Measurements from ENCODE around the gene ZMIZ1.

ZMIZ1 gene

GRCh38 chr10:79226391-79227245 lies 157.9 kb downstream of the ZMIZ1 start:
- Histone ChIP-seq H3K4me1 (ENCODE audit: control insufficient read depth in 1 of 2, insufficient read depth in 2 of 2, low read length in 2 of 2) (peaks cover 7 to 17% of the 10 kb centered on the region in 2 donors), H3K4me3 (ENCODE audit: low read depth in 1 of 2, low read length in 2 of 2) (no peak overlapping the region), H3K9me3 (ENCODE audit: control insufficient read depth in 1 of 2, low read length in 2 of 2) (no peaks in the 10 kb centered on the region), H3K9ac (ENCODE audit: low read depth in 1 of 2, low read length in 2 of 2) (no peak overlapping the region), H3K27me3 (ENCODE audit: control insufficient read depth in 1 of 2, insufficient read depth in 2 of 2, low read length in 2 of 2) (no peaks in the 10 kb centered on the region), H3K27ac (ENCODE audit: low read depth, low read length) (no peak overlapping the region), H3K36me3 (ENCODE audit: control insufficient read depth in 1 of 2, insufficient read depth in 2 of 2, low read length in 2 of 2) (peaks cover 20 to 44% of the 10 kb centered on the region in 2 donors)

GRCh38 chr10:79229071-79229541 lies 160.3 kb downstream of the ZMIZ1 start:
- no peak overlapping the region for H3K9ac ChIP-seq (ENCODE audit: low read depth in 1 of 2, low read length in 2 of 2)
- H3K36me3 ChIP-seq (ENCODE audit: control insufficient read depth in 1 of 2, insufficient read depth in 2 of 2, low read length in 2 of 2) = peaks cover 14 to 53% of the 10 kb centered on the region in 2 donors

GRCh38 chr10:79229830-79230327 lies 161.1 kb downstream of the ZMIZ1 start:
- no peaks in the 10 kb centered on the region for H3K9me3 ChIP-seq (ENCODE audit: control insufficient read depth in 1 of 2, low read length in 2 of 2)
- H3K36me3 ChIP-seq (ENCODE audit: control insufficient read depth in 1 of 2, insufficient read depth in 2 of 2, low read length in 2 of 2) = peaks cover 12 to 52% of the 10 kb centered on the region in 2 donors
- peaks cover 0 to 3% of the 10 kb centered on the region in 2 donors for H3K4me1 ChIP-seq (ENCODE audit: control insufficient read depth in 1 of 2, insufficient read depth in 2 of 2, low read length in 2 of 2)
- H3K9ac ChIP-seq (ENCODE audit: low read depth in 1 of 2, low read length in 2 of 2) = no peak overlapping the region
- H3K4me3 ChIP-seq (ENCODE audit: low read depth in 1 of 2, low read length in 2 of 2) = no peak overlapping the region
- H3K27ac ChIP-seq (ENCODE audit: low read depth, low read length) = no peak overlapping the region
- H3K27me3 ChIP-seq (ENCODE audit: control insufficient read depth in 1 of 2, insufficient read depth in 2 of 2, low read length in 2 of 2) = no peaks in the 10 kb centered on the region

More at GRCh38 chr10:79229071-79229541, 160.3 kb downstream of the ZMIZ1 start:
- no peaks in the 10 kb centered on the region for H3K27me3 ChIP-seq (ENCODE audit: control insufficient read depth in 1 of 2, insufficient read depth in 2 of 2, low read length in 2 of 2)
- H3K4me3 ChIP-seq (ENCODE audit: low read depth in 1 of 2, low read length in 2 of 2) = no peak overlapping the region
- H3K27ac ChIP-seq (ENCODE audit: low read depth, low read length) = no peak overlapping the region
- H3K4me1 ChIP-seq (ENCODE audit: control insufficient read depth in 1 of 2, insufficient read depth in 2 of 2, low read length in 2 of 2) = peaks cover 0 to 3% of the 10 kb centered on the region in 2 donors
- no peaks in the 10 kb centered on the region for H3K9me3 ChIP-seq (ENCODE audit: control insufficient read depth in 1 of 2, low read length in 2 of 2)

GRCh38 chr10:79230328-79230830 lies 161.6 kb downstream of the ZMIZ1 start:
- no peaks in the 10 kb centered on the region for H3K27me3 ChIP-seq (ENCODE audit: control insufficient read depth in 1 of 2, insufficient read depth in 2 of 2, low read length in 2 of 2)
- H3K9me3 ChIP-seq (ENCODE audit: control insufficient read depth in 1 of 2, low read length in 2 of 2) = no peaks in the 10 kb centered on the region
- H3K4me3 ChIP-seq (ENCODE audit: low read depth in 1 of 2, low read length in 2 of 2) = no peak overlapping the region
- peaks cover 14 to 54% of the 10 kb centered on the region in 2 donors for H3K36me3 ChIP-seq (ENCODE audit: control insufficient read depth in 1 of 2, insufficient read depth in 2 of 2, low read length in 2 of 2)
- H3K4me1 ChIP-seq (ENCODE audit: control insufficient read depth in 1 of 2, insufficient read depth in 2 of 2, low read length in 2 of 2) = peaks cover 0 to 3% of the 10 kb centered on the region in 2 donors
- no peak overlapping the region for H3K27ac ChIP-seq (ENCODE audit: low read depth, low read length)
- no peak overlapping the region for H3K9ac ChIP-seq (ENCODE audit: low read depth in 1 of 2, low read length in 2 of 2)

GRCh38 chr10:79230850-79231249 lies 162.1 kb downstream of the ZMIZ1 start:
- Histone ChIP-seq H3K27me3 (ENCODE audit: control insufficient read depth in 1 of 2, insufficient read depth in 2 of 2, low read length in 2 of 2) (no peaks in the 10 kb centered on the region), H3K9me3 (ENCODE audit: control insufficient read depth in 1 of 2, low read length in 2 of 2) (no peaks in the 10 kb centered on the region), H3K4me1 (ENCODE audit: control insufficient read depth in 1 of 2, insufficient read depth in 2 of 2, low read length in 2 of 2) (peaks cover 0 to 3% of the 10 kb centered on the region in 2 donors), H3K27ac (ENCODE audit: low read depth, low read length) (no peak overlapping the region), H3K36me3 (ENCODE audit: control insufficient read depth in 1 of 2, insufficient read depth in 2 of 2, low read length in 2 of 2) (peaks cover 14 to 57% of the 10 kb centered on the region in 2 donors), H3K4me3 (ENCODE audit: low read depth in 1 of 2, low read length in 2 of 2) (no peak overlapping the region), H3K9ac (ENCODE audit: low read depth in 1 of 2, low read length in 2 of 2) (no peak overlapping the region)

- Histone ChIP-seq H3K27ac (ENCODE audit: low read depth, low read length) (no peak overlapping the region), H3K36me3 (ENCODE audit: control insufficient read depth in 1 of 2, insufficient read depth in 2 of 2, low read length in 2 of 2) (peaks cover 12 to 56% of the 10 kb centered on the region in 2 donors), H3K4me3 (ENCODE audit: low read depth in 1 of 2, low read length in 2 of 2) (no peak overlapping the region), H3K4me1 (ENCODE audit: control insufficient read depth in 1 of 2, insufficient read depth in 2 of 2, low read length in 2 of 2) (peaks cover 0 to 3% of the 10 kb centered on the region in 2 donors), H3K9ac (ENCODE audit: low read depth in 1 of 2, low read length in 2 of 2) (no peak overlapping the region), H3K27me3 (ENCODE audit: control insufficient read depth in 1 of 2, insufficient read depth in 2 of 2, low read length in 2 of 2) (no peaks in the 10 kb centered on the region), H3K9me3 (ENCODE audit: control insufficient read depth in 1 of 2, low read length in 2 of 2) (no peaks in the 10 kb centered on the region)
Measured at GRCh38 chr10:79231908-79232307, 163.1 kb downstream of the ZMIZ1 start.

- Histone ChIP-seq H3K4me1 (ENCODE audit: control insufficient read depth in 1 of 2, insufficient read depth in 2 of 2, low read length in 2 of 2) (peaks cover 0 to 3% of the 10 kb centered on the region in 2 donors), H3K36me3 (ENCODE audit: control insufficient read depth in 1 of 2, insufficient read depth in 2 of 2, low read length in 2 of 2) (peaks cover 8 to 52% of the 10 kb centered on the region in 2 donors), H3K27ac (ENCODE audit: low read depth, low read length) (no peak overlapping the region), H3K9me3 (ENCODE audit: control insufficient read depth in 1 of 2, low read length in 2 of 2) (no peaks in the 10 kb centered on the region), H3K4me3 (ENCODE audit: low read depth in 1 of 2, low read length in 2 of 2) (no peak overlapping the region), H3K9ac (ENCODE audit: low read depth in 1 of 2, low read length in 2 of 2) (no peak overlapping the region), H3K27me3 (ENCODE audit: control insufficient read depth in 1 of 2, insufficient read depth in 2 of 2, low read length in 2 of 2) (no peaks in the 10 kb centered on the region)
Measured at GRCh38 chr10:79232864-79233263, 164.1 kb downstream of the ZMIZ1 start.

GRCh38 chr10:79234391-79235315 lies 165.9 kb downstream of the ZMIZ1 start:
- Histone ChIP-seq H3K36me3 (ENCODE audit: control insufficient read depth in 1 of 2, insufficient read depth in 2 of 2, low read length in 2 of 2) (peaks cover 8 to 39% of the 10 kb centered on the region in 2 donors), H3K27ac (ENCODE audit: low read depth, low read length) (no peak overlapping the region), H3K4me1 (ENCODE audit: control insufficient read depth in 1 of 2, insufficient read depth in 2 of 2, low read length in 2 of 2) (peaks cover 0 to 3% of the 10 kb centered on the region in 2 donors), H3K9ac (ENCODE audit: low read depth in 1 of 2, low read length in 2 of 2) (no peak overlapping the region), H3K9me3 (ENCODE audit: control insufficient read depth in 1 of 2, low read length in 2 of 2) (no peaks in the 10 kb centered on the region), H3K27me3 (ENCODE audit: control insufficient read depth in 1 of 2, insufficient read depth in 2 of 2, low read length in 2 of 2) (no peaks in the 10 kb centered on the region), H3K4me3 (ENCODE audit: low read depth in 1 of 2, low read length in 2 of 2) (no peak overlapping the region)

GRCh38 chr10:79235765-79236432 lies 167.1 kb downstream of the ZMIZ1 start:
- Histone ChIP-seq H3K4me3 (ENCODE audit: low read depth in 1 of 2, low read length in 2 of 2) (no peak overlapping the region), H3K36me3 (ENCODE audit: control insufficient read depth in 1 of 2, insufficient read depth in 2 of 2, low read length in 2 of 2) (peaks cover 8 to 27% of the 10 kb centered on the region in 2 donors), H3K27ac (ENCODE audit: low read depth, low read length) (no peak overlapping the region), H3K9ac (ENCODE audit: low read depth in 1 of 2, low read length in 2 of 2) (no peak overlapping the region), H3K27me3 (ENCODE audit: control insufficient read depth in 1 of 2, insufficient read depth in 2 of 2, low read length in 2 of 2) (no peaks in the 10 kb centered on the region), H3K9me3 (ENCODE audit: control insufficient read depth in 1 of 2, low read length in 2 of 2) (no peaks in the 10 kb centered on the region), H3K4me1 (ENCODE audit: control insufficient read depth in 1 of 2, insufficient read depth in 2 of 2, low read length in 2 of 2) (no peaks in the 10 kb centered on the region)
